Right lobe of liver (tissue), 4 donors: Measurements from ENCODE around the gene LRRC8B.

Experiments used
- POLR2A ChIP-seq: fragments of 450-650 bp; IDR thresholded peaks from one replicate; pipeline ENCODE4 v1.6.1; 2017; ENCODE audit warnings: antibody characterized with exemption, mild to moderate bottlenecking
- TF ChIP-seq, protein P1 (sequence below), 4 donors: fragments of 200-600 bp in 3 of 4; fragments of 450-650 bp in 1 of 4; IDR thresholded peaks; one replicate each; pipeline versions ENCODE4 v1.5.1 to v1.8.0; 2016 to 2022; ENCODE audit warnings: antibody characterized with exemption in 4 of 4, mild to moderate bottlenecking in 2 of 4
- donor health status: DM: no; HTN: no; CAD: no.
- donor health status: DM: no; HTN: no; CAD: no.
- donor health status: DM: no; HTN: yes; CAD: no.

DNA sequence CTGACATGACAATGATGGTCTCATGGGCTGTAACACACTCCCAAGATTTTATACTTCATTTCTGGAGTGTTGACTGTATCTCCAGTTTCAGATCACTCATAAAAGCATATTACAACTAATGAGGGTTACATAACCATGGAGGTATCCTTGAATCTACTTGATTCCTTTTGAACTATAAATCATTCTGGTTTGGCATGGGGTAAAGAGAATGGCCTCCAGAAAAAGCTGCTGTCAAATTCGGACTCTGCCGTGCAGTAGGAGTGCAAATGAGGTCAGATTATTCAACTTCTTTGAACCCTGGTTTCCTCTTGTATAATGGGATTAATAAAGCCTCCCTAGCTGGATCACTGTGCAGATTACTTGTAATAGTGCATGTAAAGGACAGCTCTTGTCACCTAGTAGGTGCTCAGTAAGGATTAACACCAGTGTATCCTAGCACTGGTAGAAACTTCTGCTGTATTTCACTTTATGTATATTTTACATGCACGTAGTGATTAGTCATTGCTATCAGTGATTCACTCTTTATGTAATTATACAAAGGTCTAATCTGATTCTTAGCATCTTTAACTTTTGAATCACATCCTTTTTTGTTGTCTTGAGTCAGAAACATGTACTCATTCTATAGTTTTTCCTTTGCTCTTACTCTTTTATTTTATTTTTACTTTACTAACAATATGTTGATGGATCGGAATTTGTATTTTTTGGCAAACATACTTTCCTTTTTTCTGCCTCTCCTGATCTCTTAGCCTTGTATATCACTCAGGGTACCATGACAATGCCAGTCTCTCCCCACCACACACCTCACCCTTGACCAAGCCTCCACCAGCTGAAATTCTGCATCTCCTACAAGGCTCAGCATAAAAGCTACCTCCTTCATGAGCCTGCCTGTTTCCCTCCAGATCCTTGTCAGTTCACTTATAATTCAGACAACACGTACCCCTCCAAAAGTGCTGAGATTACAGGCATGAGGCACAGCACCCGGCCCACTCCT lies 111.5 kb downstream of the LRRC8B start:
- TF ChIP-seq POLR2A, result no peak
- TF ChIP-seq, protein P1, sequence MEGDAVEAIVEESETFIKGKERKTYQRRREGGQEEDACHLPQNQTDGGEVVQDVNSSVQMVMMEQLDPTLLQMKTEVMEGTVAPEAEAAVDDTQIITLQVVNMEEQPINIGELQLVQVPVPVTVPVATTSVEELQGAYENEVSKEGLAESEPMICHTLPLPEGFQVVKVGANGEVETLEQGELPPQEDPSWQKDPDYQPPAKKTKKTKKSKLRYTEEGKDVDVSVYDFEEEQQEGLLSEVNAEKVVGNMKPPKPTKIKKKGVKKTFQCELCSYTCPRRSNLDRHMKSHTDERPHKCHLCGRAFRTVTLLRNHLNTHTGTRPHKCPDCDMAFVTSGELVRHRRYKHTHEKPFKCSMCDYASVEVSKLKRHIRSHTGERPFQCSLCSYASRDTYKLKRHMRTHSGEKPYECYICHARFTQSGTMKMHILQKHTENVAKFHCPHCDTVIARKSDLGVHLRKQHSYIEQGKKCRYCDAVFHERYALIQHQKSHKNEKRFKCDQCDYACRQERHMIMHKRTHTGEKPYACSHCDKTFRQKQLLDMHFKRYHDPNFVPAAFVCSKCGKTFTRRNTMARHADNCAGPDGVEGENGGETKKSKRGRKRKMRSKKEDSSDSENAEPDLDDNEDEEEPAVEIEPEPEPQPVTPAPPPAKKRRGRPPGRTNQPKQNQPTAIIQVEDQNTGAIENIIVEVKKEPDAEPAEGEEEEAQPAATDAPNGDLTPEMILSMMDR (IDR thresholded peaks at IDR 0.05), result no peak
